Measurements from ENCODE around the gene DUSP11.
"Not testable (repeated sequence)": the region's sequence is repeated elsewhere in the genome, so short reads cannot be mapped to it uniquely, and the experiment has no call there.

The DUSP11 gene

GRCh38 chr2:73718421-73718820 is 61.5 kb downstream of the DUSP11 start:
- DNase-seq (ENCODE audit: low read depth in 2 of 2) = no peak
- H3K4me3 ChIP-seq (replicated peaks in 1 of 2; ENCODE audit: low read depth in 2 of 2, low read length in 2 of 2) = no peak overlapping the region
- TF ChIP-seq, protein P1, sequence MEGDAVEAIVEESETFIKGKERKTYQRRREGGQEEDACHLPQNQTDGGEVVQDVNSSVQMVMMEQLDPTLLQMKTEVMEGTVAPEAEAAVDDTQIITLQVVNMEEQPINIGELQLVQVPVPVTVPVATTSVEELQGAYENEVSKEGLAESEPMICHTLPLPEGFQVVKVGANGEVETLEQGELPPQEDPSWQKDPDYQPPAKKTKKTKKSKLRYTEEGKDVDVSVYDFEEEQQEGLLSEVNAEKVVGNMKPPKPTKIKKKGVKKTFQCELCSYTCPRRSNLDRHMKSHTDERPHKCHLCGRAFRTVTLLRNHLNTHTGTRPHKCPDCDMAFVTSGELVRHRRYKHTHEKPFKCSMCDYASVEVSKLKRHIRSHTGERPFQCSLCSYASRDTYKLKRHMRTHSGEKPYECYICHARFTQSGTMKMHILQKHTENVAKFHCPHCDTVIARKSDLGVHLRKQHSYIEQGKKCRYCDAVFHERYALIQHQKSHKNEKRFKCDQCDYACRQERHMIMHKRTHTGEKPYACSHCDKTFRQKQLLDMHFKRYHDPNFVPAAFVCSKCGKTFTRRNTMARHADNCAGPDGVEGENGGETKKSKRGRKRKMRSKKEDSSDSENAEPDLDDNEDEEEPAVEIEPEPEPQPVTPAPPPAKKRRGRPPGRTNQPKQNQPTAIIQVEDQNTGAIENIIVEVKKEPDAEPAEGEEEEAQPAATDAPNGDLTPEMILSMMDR (IDR thresholded peaks at IDR 0.05; ENCODE audit: low read depth, low read length) = no peak

- DNase-seq (ENCODE audit: low read depth in 2 of 2); H3K4me3 ChIP-seq (replicated peaks in 1 of 2; ENCODE audit: low read depth in 2 of 2, low read length in 2 of 2): not testable (repeated sequence)
Measured at GRCh38 chr2:73717695-73718094, 62.2 kb downstream of the DUSP11 start.

- TF ChIP-seq, protein P1 (IDR thresholded peaks at IDR 0.05; ENCODE audit: low read depth, low read length) = no peak
- H3K4me3 ChIP-seq (replicated peaks in 1 of 2; ENCODE audit: low read depth in 2 of 2, low read length in 2 of 2) = no peak overlapping the region
- no peak for DNase-seq (ENCODE audit: low read depth in 2 of 2)
Measured at GRCh38 chr2:73717251-73717606, 62.7 kb downstream of the DUSP11 start.

DNA sequence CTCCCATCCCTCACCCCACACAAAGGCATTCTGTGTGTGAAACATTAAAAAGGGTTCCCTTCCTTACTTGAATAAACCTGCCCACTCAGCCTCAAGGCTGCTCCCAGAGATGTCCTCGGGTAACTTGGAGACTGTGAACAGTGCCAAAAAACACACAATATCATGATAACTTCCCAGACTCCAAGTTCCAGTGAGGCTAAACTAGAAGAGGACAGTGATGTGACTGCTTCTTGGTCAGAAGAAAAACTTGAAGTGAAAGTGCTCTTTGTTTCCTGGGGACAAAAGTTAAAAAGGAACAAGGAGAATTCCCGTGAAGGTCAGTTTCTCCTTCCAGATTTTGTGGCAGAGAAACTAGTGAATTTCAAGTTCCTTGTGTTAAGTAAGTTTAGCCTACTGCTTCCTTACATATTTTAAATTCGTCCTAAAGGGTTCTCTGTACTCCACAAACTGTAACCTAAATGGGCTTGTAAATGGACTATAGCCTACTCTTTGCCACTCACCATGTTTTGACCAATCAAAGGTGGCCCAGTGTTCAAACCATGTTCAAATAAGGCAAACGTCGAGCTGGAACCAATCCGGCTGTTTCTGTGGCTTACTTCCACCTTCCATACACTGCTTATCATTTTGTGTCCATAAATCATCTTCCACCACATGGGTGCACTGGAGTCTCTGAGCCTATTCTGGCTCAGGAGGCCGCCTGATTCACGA is 63.2 kb downstream of the DUSP11 start:
- TF ChIP-seq, protein P1 (IDR thresholded peaks at IDR 0.05; ENCODE audit: low read depth, low read length) = no peak
- peak; percentile 50 to 89 for DNase-seq (ENCODE audit: low read depth in 2 of 2)
- no peak overlapping the region for H3K4me3 ChIP-seq (replicated peaks in 1 of 2; ENCODE audit: low read depth in 2 of 2, low read length in 2 of 2)

GRCh38 chr2:73714091-73714490 is 65.8 kb downstream of the DUSP11 start:
- H3K4me3 ChIP-seq (replicated peaks in 1 of 2; ENCODE audit: low read depth in 2 of 2, low read length in 2 of 2) = no peak overlapping the region
- DNase-seq (ENCODE audit: low read depth in 2 of 2) = no peak
- TF ChIP-seq, protein P1 (IDR thresholded peaks at IDR 0.05; ENCODE audit: low read depth, low read length) = no peak
